ENCODE results near the gene AHSP.

DNA sequence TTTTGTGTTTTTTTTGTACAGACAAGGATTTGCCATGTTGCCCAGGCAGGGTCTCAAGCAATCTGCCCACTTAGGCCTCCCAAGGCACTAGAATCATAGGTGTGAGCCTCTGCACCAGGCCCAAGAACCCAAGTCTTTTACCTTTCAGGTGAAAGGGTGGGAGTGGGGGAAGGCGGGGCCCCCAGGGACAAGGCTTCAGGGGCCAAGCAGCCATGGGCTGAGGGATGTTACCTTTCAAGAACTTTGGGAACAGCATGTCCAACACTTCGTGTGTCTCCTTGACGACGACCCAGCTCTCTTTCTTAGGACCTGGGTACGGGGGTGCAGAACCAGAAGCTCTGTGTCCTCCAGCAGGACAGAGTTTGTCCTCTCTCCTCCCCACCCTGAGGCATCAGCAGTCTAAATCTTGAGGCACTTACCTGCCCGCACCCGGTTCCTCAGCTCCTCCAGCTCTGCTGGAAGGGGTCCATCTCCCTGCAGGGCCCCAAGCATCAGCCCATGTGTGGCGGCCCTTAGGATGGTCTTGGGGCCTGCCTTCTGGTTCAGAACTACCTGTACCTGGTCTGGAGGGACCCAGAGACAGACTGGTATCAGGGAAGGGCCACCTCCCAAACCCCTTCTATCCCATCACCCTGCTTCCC, 35.8 kb upstream of the AHSP start:
- TF ChIP-seq CTCF (conservative IDR thresholded peaks at IDR 0.05; ENCODE audit: low read length) (no peak), EZH2phosphoT487 (IDR thresholded peaks at IDR 0.05; ENCODE audit: borderline replicate concordance) (no peak)
